GM19452 (cell line): ENCODE measurements around the gene SUCLG1.
"Not testable (repeated sequence)": the region's sequence is repeated elsewhere in the genome, so short reads cannot be mapped to it uniquely, and the experiment has no call there.

Experiments
- ATAC-seq: cut with Tn5 transposase; IDR thresholded peaks from one replicate; pipeline ENCODE4 v1.9.1; 2021; ENCODE audit not compliant: unreplicated experiment

SUCLG1 gene

DNA sequence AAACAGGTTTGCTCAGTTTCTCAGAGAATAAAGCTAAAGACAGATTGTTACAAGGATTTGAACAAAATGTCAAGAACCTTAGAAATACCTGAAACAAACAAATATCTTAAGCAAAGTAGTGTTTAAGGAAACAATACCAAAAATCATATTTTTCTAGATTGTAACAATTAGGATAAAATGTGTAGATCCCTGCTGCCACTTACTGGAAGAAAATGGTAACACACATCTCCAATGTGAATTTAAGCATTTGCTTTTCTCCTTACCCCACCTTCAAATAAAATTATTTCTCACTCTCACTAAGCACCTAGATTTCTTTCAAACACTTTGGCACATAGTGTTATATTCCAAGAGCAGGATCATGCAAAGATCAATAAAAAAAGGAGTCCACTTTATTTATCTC, 34.9 kb downstream of the SUCLG1 start:
- no peak for ATAC-seq

DNA sequence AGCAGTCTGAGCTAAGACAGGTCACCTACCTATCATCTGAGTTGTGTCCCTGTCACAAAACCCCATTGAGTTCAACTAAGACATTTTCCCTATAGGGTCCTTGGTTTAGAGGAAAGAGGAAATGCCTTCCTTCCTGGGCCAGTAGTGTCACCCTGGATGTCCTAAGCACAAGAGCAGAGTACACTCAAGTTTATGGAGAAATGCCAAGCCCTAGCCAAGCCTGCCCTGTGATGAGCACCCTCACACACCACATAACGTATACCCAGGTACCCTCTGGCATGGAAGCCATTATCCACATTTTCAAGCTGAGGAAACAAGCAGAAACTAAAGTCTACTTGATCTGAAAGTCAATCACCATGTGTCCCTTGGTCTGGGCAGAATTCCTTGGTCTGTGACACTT, 37.3 kb downstream of the SUCLG1 start:
- no peak for ATAC-seq

DNA sequence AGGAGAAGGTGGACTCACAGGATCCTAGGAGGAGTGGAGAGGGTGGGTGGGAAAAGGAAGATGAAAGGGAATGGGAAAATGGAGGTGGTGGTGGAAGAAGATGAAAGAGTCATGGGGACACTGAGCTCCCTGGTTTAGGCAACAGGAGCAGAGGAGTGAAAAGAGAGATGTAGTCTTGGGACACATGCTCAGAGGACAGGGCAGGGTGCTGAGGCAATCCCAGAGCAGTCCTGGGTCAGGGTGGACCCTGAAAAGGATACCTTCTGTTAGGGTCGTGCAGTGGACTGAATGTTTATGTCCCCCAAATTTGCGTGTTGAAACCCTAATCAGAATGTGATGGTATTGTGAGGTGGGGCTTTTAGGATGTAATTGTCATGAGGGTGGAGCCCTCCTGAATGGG, 37.9 kb downstream of the SUCLG1 start:
- no peak for ATAC-seq

DNA sequence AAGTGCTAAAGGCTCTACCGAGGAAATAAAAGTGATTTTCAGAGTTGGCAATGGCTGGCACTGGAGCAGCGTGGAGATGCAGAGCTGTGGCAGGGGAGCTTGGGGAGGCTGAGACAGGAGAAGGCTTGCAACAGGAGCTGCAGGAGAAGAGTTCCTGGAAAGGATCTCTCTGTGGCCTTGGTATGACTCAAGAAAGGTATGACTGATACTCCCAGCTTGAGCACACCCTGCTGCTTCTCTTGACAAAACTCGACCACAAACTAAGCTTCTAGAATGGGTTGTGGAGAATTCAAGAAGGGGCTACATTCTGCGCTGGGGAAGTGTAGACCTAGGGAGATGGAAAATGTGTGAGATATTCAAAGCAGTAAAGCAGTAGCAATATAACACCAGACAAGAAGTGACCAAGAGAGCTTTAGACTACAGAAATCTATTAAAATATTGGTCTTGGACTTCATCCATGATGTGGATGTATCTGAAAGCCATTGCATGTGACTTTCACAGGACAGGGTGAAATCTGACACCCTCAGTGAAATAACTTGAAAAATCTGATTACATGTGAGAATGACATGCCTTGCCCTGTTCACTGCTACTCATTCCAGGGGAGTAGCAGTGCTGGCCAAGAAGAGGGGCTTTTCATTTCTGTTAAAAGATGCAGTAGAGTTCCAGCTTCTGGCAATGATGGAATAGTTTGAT, 41.5 kb downstream of the SUCLG1 start:
- ATAC-seq = no peak

DNA sequence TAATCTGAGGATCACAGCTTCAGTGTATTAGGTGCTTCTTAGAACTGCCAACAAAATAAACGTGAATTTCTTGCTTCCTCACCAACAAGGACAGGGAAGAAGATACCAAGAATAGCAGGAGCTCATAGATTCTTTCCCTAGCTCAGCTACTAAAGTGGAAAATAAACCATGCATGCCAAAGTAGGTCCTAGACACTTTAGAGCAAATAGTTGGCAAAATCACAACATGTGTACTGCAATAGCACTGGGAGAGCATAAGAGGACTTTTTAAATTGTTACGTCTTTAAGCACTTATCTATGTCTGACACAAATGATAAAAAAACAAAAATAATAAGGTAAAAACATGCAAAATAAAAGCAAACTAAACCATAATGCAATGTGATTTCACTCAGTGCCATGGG, 49.5 kb downstream of the SUCLG1 start:
- no peak for ATAC-seq

DNA sequence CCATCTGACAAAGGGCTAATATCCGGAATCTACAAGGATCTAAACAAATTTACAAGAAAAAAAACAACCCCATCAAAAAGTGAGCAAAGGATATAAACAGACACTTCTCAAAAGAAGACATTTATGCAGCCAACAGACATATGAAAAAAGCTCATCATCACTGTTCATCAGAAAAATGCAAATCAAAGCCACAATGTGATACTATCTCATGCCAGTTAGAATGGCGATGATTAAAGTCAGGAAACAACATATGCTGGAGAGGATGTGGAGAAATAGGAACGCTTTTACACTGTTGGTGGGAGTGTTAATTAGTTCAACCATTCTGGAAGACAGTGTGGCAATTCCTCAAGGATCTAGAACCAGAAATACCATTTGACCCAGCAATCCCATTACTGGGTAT, 57.0 kb downstream of the SUCLG1 start:
- not testable (repeated sequence) for ATAC-seq

DNA sequence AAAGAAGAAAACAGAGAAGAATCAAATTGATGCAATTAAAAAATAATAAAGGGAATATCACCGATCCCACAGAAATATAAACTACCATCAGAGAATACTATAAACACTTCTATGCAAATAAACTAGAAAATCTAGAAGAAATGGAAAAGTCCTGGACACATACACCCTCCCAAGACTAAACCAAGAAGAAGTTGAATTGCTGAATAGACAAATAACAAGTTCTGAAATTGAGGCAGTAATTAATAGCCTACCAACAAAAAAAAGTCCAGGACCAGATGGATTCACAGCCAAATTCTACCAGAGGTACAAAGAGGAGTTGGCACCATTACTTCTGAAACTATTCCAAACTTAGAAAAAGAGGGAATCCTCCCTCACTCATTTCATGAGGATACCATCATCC, 59.2 kb downstream of the SUCLG1 start:
- ATAC-seq = not testable (repeated sequence)

DNA sequence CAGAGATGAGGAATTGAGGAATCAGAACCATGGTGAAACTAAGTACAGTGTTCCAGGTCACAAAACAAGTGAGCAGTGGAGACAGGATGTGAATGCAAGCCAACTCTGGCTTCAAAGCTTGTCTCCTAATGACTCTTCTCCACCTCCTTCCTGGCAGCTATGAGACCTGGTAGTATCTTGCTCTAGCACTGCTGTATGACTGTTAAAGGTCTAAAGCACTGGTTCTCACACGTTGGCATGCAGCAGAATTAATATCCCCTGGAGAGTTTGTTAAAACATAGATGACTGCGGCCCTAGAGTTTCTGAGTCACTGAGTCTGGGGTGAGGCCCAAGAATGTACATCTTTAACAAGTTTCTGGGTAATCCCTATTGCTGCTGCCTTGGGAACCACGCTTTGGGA, 63.3 kb downstream of the SUCLG1 start:
- ATAC-seq = no peak

DNA sequence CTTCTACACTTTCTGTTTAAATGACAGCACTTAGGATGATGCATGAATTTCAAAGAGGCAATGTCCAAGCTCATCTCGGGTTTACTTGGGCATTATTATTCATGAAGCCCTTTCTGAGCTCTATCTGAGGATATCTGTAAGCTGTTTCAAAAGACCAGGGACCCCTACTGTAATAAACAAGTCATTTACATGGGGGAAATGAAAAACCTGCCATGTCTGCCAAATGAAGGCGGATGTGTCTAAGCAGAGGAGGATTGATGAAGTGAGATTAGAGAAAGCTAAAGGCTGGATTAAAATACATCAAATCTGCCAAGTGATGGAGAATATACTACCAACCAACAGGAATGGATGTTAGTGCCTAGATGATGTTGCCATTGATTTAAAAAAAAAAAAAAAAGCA, 64.5 kb downstream of the SUCLG1 start:
- ATAC-seq = no peak

DNA sequence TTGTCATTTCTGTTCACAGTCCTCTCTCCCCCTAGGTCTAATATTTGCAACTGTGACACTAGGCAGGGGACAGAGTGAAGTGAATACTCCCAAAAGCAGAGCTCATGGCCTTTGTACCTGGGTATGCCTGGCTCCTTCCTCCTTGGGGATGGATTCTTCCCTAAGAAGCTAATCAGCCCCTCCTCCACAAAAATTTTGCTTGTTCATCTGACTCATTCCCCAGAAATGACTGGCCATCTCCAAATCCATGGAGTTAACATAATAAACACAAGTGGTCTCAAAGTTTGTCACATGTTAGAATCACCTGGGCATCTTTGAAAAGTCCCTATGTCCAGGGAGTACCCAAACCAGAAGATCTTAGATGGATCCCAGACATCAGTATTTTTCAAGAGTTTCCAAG, 65.3 kb downstream of the SUCLG1 start:
- no peak for ATAC-seq

DNA sequence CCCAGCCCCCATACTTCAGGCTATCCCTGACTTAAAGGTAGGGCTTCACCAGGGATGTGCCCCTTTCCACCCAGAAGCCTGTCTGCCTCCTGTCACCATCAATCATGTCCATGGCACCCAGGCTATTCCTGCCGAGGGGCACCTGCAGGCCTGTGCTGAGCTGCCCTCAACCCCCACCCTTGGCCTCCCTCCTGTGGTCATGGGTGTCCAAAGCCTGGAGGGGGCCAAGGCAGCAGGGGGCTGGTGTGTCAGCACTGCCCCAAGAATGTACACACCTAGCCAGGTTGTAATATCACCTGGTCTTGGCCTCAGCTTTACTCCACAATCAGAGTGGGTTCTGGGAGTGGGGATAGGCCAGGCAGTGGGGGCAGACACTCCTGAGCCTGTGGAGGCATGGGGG, 69.3 kb downstream of the SUCLG1 start:
- ATAC-seq = no peak

DNA sequence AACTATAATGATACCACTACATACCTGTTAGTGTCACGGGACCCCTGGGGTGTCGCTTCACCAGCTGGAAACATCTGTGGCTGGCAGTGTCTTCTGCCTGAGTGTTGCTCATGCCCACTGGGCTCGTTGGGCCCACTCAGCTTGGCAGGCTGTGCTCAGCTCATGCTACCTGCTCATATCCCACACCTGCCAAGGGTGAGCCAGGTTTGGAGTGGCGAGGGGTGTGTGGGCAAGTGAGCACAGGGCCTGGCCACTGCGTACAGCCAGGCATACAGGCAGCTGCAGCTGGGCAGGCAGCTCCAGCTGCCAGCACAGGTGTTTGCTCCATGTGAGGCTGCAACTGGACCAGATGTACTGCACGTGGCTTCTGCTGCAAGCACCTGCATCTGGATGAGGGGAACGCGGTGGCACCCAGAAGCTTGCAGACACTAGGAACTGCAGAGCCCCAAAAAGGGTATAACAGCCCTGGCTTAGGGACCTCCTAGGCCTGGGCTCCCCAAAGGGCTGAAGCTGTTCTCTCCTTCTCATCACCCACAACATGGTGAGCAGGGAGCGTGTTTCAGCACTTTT, 70.1 kb downstream of the SUCLG1 start:
- no peak for ATAC-seq

DNA sequence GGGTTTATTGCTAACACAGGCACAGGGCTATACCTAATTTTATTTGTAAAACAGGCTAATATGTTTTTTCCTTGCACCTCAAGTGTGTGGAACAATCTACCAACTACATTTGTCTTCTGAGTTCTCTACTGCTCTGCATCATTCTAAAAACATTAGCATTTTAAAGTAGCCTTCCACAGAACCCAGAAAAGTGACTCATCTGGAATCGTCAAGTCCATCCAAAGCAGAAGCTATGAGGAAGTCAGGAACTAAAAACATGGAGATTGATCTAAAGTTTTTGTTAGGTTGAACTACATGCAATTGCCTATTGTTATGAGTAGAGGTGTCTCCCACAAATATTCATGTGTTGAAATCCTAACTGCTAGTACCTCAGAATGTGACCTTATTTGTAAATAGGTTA, 70.9 kb downstream of the SUCLG1 start:
- ATAC-seq = no peak

DNA sequence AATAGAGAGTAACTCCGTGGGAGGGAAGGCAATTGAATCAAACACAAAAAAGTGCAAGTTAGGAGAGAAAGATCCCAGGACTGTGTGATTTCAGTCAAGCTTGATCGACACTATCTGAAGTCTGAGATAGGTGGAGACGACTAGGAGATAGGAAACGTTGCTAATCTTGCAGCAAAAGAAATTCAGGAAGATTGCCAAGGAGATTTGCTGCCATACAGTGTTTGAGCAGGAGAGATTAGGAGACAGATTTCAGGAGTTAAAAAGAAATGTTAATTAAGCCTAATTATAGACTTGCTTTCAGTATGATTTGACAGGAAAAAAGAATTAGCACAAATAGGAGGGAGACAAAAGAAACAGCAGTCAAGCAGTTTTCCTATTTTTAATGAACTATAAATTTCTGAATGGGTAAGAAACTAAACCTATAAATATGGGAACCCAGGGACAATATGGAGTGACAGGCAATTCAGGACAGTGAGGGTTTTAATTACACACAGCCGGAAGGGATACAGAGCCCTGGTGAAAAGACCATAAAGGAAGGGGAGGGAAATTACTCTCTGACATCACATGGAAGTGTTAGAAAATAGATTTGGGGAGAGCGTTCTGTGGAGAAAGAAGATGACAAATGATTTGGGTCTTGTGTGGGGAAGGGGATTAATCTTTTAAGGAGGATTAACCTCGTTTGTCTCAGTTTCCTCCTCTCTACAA, 72.6 kb downstream of the SUCLG1 start:
- no peak for ATAC-seq

DNA sequence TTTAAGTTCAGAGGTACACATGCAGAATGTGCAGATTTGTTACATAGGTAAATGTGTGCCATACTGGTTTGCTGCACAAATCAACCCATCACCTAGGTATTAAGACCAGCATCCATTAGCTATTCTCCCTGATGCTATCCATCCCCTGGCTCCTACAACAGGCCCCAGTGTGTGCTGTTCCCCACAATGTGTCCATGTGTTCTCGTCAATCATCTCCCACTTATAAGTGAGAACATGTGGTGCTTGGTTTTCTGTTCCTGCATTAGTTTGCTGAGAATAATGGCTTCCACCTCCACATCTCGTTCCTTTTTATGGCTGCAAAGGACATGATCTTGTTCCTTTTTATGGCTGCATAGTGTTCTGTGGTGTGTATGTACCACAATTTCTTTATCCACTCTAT, 75.8 kb downstream of the SUCLG1 start:
- no peak for ATAC-seq

DNA sequence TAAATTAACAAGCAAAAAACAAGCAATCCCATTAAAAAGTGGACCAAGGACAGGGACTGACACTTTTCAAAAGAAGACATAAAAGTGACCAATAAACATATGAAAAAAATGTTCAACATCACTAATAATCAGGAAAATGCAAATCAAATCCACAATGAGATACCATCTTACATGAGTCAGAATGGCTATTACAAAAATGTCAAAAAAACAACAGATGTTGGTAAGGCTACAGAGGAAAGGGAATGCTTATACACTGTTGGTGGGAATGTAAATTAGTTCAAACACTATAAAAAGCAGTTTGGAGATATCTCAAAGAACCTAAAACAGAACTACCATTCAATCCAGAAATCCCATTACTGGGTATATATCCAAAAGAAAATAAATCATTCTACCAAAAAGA, 78.2 kb downstream of the SUCLG1 start:
- no peak for ATAC-seq

DNA sequence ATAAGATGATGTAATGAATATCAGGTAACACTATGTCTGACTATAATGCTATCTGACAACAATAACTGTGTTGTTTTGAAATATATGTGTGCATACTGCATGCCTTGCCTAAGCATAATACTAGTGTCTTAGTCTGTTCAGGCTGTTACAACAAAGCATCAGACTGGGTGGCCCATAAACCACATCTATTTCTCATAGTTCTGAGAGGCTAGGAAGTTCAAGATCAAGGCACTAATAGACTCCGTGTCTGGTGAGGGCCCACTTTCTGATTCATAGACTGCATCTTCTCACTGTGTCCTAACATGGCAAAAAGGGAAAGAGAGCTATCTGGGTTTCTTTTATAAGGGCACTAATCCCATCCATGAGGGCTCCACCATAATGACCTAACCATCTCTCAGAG, 80.1 kb downstream of the SUCLG1 start:
- ATAC-seq = no peak

DNA sequence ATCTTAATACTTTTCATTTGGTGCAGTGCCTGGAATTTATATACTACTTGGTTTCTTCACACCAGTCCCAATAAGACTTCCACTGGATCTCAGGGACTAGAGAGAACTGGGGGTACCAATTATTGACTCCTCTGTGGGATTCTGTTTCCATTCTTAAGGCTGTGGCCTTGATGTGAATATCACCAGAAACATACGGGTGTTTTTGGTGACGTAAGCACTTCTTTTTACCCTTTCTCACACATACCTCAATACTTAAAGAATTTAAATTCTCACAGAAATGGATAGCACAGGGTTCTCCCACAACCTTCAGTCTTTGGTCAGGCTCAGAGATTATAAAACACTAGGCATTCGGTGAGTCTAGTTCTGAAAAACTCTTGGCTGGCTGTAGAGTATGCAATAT, 84.1 kb downstream of the SUCLG1 start:
- no peak for ATAC-seq

DNA sequence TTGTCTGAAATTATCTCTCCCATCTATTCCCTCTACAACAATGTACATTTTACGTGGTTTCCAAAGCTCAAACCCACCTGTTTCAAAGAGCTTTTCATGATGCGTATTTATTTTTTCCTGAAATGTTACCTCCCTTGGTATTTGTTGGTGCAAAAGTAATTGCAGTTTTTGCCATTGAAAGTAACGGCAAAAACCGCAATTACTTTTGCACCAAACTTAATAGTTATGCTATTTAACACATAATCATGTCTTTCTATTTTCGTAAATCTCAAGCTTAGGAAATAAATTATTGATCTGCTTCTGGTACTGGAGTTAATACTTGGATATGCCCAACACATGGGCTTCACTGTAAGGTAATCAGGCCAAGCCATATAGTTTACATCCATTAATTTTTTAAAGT, 85.2 kb downstream of the SUCLG1 start:
- no peak for ATAC-seq
